ENCODE data around the gene GPBP1.
"Not testable (repeated sequence)": the region's sequence is repeated elsewhere in the genome, so short reads cannot be mapped to it uniquely, and the experiment has no call there.

The GPBP1 gene

DNA sequence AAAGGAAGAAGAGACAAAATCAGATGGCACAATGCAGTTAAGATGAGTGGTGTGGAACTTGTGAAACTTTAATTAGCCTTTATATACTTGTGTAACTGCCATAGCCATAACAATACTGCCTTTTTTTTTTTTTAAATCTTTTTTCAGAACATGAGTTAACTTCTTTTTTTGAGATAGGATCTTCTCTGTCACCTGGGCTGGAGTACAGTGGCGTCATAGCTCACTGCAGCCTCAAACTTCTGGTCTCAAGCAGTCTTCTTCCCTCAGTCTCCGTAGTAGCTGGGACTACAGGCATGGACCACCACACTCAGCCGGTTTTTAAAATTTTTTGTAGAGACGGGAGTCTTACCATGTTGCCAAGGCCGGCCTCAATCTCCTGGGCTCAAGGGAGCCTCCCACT, 37.2 kb downstream of the GPBP1 start:
- DNase-seq, result no peak

DNA sequence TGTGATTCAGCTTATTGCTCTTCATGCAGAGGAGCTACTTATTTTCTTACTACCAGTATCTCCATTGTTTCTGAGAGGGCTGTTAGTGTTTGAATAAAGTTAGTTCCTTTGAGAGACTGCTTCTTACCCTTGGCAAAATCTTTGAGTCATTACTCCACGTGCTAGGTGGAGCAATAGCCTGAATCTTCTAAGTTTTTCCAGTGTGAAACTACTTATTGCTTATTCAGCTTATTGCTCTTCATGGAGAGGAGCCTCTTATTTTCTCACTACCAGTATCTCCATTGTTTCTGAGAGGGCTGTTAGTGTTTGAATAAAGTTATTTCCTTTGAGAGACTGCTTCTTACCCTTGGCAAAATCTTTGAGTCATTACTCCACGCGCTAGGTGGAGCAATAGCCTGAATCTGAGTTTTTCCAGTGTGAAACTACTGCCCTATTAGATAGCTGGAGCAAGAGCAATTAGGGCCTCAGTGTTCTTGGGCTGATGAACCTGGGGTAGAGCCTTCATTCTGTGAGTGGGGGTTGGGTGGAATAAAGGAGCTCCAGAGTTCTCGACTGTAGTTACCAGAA, 41.9 kb downstream of the GPBP1 start:
- DNase-seq, result no peak

DNA sequence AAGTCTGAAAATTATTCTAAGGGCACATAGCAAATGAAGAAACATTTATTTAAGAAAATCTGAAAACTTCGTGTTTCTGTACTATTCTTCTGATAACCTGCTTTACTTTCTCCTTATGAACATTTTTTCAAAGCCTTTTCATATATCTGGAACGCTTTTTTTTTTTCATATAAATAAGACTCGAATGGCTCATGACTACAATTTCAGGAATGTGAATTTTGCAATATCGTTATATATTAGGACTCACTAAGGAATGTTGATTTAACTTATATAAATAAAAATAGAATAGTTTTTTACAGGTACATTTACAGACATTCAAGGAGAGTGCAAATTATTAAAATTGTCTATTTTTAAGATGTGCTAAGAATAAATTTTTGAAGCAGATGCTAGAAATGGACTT, 42.9 kb downstream of the GPBP1 start:
- no peak for DNase-seq

DNA sequence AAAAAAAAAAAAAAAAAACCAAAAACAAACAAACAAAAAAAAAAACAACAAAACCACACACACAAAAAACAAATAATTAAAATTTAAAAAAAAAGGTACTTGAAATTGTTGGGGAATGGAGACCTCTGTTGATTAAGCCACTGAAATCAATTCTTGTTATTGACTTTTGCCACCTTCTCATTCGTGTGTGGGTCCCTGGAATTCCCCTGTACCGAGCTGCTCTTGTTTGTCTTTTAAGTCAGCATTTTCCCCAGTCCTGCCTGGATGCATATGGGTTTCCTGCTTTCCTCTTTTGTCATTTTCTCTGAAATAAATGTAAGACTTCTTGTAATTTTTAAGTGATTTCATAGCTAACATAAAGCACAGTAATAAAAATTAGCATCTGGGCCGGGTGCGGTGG, 45.5 kb downstream of the GPBP1 start:
- DNase-seq, result peak in 1 of 2 donors; percentile 30

DNA sequence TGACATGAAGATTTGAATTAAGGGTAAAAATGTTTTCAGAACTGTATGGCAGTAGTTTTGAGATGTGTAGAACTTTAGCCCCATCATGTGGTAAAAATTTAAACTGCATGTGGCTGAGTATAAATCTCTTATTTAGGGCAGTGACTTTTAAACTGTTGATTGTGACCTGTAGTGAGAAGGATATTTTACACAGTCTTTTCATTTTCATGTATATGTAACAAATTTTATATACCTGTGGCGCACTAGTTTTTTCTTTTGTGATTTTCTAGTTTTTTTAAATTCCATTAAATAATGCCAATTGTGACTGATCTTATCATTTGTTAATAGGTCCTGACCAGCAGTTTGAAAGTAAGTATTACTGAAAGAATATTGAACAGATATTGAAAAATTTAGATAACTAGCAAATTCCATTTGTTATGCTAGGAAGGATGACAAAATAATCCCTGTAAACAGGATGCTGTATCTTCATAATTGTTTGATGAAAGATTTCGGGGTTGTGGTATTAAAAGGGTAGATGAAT, 47.2 kb downstream of the GPBP1 start:
- peak in 1 of 2 donors; percentile 53 for DNase-seq

DNA sequence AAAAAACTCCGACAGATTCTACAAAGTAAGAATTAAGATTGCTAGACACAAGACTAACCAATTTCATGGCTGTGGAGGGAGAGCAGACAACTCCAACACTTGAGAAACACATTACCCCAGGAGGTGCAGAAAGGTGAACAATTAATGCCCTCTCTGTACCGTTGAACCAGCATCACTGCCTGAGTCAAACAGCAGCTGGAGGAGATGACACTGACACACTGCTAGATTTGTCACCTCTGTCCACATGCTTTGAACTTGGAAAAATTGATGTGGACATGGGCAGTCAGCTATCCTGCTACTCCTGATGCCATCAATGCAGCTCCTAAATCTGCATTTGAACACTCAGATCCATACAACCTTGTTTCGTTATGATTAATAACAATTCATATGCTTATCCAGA, 51.7 kb downstream of the GPBP1 start:
- no peak for DNase-seq

DNA sequence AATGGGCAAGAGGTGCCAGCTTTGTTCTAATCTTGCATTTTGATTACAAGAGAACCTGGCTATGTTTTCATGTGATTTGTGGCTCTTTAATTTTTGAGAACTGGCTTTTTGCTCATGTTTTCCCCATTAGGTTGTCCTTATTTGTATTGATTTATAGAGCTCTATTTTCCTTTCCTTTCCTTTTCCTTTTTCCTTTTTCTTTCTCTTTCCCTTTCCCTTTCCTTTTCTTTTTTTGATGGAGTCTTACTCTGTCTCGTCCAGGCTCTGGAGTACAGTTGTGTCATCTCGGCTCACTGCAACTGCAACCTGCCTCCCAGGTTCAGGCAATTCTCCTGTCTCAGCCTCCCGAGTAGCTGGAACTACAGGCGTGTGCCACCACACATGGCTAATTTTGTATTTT, 55.5 kb downstream of the GPBP1 start:
- no peak for DNase-seq

DNA sequence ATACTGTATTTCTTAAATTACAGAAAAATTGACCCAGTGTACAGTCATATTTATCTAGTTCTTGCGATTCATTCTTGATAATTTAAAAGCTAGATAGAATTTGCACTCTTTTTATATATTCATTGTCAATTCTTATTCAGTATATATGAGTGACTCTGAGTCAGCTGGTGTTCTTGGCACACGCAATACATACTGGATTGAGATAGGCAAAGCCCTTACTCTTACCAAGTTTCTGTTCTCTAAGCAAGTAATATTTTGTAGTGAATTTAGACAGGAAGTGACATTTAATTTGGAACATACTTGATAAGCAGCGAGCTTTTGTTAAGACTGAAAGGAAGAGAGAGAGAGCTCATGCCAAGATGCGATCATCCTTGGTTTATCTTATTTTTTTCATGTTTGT, 57.7 kb downstream of the GPBP1 start:
- no peak for DNase-seq

DNA sequence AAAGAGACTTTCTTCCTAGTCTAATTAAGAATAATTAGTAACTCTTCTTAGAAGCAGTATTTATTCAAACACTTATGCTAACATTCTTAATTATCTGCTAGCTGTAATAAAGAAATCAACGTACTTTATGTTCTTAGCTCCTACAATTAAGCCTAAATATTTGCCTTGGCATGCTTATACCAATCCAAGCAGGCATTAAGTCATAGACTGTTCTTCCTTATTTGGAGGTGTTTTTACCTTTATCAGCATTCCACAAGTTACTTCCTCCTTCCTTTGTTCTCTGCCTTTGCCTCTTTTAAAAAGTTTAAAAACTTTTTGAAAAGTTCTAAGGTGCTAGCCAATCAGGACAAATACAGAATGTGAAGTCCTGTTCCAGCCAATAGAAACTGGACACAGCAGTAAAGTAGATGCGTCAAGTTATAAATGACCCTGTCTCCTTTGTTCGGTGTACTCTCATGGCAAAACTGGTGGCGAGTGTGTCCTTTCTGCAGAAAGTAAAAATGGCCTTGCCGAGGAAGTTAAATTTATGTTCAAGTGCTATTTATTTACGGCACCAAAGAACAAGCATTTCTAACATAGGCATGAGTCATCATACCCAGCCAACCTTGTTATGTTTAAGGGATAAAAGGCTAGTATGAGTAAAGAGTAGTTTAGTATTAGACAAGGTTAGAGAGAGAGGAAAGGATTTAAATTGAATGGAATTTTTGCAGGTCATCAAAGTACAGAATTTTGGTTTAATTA, 58.6 kb downstream of the GPBP1 start:
- DNase-seq, result no peak

DNA sequence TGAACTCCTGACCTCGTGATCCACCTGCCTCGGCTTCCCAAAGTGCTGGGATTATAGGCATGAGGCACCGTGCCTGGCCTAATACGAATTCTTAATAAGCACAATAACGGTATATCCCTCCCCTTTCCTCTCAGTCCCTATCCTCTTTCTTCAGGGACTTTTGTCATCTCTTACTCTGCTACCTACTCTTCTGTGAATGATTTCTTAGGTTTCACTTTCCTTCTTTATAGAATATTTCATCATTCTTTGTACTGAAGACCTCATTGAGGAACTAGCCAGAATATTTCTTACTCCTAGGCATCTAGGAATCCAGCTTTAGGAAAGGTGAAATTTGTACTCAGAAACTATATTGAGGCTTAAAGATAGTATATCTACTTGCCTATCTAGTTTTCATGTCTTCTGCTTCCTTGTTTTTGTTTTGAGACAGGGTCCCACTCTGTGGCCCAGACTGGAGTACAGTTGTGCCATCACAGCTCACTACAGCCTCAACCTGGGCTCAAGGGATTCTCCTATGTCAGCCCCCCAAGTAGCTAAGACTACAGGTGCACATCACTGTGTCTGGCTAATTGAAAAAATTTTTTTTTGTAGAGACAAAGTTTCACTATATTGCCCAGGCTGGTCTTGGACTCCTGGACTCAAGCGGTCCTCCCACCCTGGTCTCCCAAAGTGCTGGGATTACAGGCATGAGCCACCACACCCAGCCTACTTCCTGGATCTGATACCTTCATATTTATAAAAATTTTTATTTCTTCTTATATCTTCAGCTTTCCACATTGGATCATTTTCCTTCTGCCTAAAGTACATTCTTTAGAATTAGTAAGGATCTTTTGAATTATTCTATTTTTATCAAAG, 69.7 kb downstream of the GPBP1 start:
- no peak for DNase-seq

DNA sequence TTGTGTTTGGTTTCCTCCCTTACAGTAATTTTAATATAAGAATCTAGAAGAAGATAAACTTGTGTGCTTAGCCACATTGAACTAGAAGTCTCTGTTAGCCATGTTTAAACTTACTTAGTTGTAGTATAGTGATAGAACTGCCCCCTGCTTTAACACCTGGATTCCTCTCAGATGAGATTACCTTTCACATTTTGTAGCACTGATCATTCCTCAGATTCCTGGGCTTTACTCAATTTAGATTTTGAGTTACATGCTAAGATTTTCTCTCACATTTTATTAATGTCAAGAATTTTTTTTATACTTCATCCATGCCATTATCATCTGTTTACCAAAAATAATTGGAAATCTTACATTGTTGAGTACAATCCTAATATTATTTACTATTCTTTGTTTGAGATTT, 70.5 kb downstream of the GPBP1 start:
- no peak for DNase-seq

DNA sequence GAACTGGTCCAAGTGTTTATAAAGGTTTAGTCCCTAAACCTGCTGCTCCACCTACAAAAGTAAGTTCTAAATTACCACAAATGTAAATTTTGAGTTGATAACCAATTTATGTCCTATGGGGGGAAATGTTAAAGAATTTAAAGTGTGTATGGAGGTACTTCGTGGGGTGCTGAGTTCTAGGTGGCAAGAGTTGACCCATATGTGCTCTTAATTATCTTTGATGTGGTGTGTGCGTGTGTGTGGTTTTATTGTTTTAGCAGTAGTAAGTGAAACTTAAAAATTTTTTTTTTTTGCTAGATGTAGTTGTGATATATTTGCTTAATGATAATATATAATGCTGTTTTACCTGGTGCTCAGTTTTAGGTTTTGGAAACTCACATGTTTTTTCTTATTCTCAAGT, 72.6 kb downstream of the GPBP1 start:
- DNase-seq, result no peak

DNA sequence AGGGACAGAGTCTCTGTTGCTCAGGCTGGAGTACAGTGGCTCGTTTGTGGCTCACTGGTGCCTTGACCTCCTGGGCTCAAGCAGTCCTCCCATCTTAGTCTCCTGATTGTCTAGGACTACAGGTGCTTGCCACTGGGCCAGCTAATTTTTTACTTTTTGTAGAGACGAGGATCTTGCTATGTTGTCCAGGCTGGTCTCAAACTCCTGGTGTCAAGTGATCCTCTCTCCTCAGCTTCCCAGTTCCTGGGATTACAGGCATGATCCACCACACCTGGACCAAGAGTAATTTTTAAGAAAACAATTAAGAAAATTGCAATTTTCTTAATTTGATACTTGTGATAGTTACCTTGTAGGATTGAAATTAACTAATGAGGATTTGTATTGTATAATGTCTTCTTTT, 73.9 kb downstream of the GPBP1 start:
- no peak for DNase-seq

DNA sequence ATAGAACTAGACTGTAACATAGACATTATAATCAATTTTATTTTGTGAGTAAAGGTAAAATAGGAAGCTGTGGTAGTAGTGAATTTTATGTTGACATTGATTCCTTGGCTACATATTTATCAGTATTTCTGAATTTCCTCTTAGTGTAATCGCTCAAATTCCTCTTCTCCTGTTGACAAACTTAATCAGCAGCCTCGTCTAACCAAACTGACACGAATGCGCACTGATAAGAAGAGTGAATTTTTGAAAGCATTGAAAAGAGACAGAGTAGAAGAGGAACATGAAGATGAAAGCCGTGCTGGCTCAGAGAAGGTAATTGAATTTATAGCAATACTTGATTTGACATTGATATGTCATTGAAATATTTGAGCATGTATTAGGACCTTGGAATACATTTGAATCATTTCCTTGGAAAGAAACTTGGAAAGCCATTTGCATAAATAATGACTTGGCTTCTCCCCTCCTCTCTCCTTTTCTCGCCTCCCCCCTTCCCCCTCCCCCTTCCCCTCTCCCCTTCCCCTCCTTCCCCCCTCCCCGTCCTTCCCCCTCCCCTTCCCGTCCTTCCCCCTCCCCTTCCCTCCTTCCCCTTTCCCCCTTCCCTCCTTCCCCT, 75.5 kb downstream of the GPBP1 start:
- DNase-seq, result no peak

DNA sequence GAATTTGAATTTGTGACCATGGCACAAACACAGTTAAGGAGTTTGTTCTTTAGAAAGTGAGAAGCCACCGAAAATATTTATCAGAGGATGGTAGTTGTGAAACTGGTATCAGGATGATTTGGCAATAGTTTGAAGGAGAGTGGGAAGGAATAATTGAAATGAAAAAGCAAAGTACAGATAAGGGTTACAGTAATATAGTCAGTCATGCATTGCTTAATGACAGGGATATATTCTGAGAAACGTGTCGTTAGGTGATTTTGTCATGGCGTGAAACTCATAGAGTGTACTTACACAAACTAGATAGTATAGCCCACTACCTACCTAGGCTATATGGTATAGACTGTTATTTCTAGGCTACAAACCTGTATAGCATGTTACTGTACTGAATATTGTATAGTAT, 84.2 kb downstream of the GPBP1 start:
- no peak for DNase-seq

DNA sequence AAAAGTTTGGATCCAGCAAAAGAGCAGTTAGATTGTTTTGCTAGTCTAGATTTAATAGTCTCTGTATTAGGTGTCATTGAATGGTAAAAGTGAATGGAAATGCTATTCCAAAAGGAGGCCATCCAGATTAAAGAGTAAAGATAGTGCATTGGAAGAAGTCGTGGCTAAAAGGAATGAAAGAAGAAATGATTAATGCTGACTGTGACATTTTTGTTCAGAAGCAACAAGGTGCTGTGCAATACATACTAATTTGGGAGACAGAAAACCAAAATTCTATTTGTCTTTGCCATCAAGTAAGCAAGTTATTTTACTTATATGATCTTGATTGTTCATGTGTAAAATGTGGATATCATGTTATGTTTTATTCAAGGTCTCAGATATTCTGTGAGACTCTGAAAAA, 85.1 kb downstream of the GPBP1 start:
- no peak for DNase-seq

DNA sequence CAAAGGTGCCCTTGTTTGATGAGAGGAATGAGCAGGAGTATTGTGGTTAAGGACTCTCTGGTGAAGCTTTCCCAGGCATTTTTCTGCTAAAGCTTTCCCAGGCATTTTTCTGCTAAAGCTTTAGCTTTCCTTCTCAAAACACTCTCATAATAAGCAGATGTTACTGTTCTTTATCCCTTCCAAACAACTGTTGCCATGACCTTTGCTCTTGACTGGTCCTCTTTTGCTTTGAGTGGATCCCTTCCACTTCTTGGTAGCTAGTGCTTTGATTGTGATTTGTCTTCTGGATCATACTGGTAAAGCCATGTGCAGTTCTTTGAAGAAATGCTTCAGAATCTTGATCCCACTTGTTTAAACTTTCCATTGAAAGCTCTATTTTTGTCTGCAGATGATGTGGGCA, 85.8 kb downstream of the GPBP1 start:
- no peak for DNase-seq

DNA sequence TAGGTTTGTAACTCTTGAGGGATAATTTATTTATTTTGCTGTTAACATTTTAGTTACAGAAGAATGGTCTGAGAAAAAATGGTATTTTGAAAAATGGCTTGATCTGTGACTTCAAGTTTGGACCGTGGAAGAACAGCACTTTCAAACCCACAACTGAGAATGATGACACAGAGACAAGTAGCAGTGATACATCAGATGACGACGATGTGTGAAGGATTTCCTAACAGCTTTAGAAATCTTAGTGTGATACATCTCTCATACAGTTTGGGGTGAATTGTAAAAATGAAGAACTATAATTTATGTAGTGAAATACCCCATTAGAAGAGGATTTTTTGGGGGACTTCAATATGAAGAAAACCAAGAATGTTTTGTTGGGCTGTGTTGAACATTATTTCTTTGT, 88.7 kb downstream of the GPBP1 start:
- DNase-seq, result no peak

DNA sequence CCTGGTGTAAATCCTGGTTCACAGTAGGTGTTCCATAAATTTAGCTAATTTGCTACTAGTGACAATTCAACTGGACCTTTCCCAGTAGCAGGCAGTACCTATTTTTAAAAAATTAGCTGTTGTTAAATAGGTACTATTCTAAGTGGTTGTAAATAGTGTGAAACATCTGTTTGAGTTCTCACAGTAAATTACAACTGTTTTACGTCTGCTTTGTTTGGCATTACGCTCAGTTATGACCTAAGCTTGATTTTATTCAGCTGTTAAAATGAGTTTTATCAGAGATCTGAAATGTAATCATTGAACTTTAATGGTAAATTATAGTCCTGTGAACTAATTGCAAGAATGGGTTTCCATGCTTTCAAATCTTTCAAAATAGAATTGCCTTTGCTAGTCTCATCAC, 93.9 kb downstream of the GPBP1 start:
- no peak for DNase-seq

DNA sequence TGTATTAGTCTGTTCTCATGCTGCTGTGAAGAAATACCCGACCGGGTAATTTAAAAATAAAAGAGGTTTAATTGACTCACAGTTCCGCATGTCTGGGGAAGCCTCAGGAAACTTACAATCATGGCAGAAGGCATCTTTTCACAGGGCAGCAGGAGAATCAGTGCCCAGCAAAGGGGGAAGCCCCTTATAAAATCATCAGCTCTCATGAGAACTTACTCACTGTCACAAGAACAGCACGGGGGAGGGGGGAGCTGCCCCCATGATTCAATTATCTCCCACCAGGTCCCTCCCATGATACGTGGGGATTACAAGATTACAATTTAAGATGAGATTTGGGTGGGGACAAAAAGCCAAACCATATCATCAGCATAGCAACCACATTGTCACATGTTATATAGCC, 102.5 kb downstream of the GPBP1 start:
- no peak for DNase-seq

DNA sequence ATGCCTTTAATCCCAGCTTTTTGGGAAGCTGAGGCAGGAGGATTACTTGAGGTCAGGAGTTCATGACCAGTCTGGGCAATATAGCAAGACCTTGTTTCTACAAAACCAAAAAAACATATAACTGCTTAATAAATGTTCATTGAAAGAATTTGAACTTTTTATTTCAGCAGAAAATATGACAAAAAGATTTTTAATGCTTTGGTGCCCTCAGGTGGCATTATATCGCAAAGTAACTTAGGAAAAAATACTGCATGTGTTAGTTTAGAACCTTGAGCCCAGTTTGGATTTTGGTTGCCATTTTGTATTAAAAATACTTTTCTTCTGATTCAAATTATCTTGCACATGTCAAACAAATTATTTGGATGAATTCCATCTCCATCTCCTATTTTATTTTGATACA, 103.2 kb downstream of the GPBP1 start:
- DNase-seq, result no peak

DNA sequence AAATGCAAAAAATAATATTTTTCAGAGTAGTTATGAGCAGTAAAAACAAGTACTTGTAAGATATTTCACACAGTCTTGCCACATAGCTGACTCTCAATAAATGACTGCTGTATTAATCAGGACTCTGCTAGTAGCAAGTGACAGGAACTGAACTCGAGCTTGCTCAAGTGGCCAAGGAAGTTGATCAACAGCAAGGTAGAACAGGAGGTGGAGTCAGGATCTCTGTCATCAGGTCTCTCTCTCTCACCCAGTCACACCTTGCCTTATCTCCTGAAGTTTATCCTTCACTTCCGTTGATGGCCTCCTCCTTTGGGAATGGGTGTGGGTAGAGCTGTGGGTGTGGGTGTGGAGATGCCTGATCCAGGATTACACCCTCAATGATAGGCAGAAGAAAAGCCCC, 107.0 kb downstream of the GPBP1 start:
- DNase-seq, result no peak

DNA sequence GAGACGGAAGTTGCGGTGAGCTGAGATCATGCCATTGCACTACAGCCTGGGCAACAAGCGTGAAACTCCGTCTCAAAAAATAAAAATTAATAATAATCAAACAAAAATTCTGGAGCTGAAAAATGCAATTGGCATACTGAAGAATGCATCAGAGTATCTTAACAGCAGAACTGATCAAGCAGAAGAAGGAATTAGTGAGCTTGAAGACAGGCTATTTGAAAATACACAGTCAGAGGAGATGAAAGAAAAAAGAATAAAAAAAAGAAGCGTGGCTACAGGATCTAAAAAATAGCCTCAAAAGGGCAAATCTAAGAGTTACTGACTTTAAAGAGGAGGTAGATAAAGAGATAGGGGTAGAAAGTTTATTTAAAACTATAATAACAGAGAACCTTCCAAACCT, 111.2 kb downstream of the GPBP1 start:
- not testable (repeated sequence) for DNase-seq

DNA sequence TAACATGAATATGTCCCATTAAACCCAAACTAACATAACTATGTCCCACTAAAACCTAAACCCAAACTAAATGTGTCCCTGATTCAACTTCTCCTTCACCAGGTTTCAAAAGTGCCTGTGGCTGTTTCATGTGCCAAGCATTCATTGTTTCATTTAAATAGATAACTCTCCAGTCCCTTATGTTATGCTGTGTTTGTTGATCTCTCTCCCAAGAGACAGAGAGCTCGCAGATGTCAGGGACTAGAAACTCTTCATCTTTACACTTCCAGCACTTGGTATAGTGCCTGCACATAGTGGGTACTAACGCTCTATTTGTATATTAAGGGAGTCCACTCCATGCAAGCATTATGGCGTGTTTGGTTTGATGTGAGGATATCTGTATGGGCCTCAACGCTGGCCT, 118.0 kb downstream of the GPBP1 start:
- no peak for DNase-seq
